Medulla oblongata (tissue), 1 donor: ENCODE data around the gene CRIP1.

Source experiments
- DNase-seq: peaks from one replicate; pipeline ENCODE4 v3.0.0-alpha.2; 2015; ENCODE audit errors: extremely low spot score

CRIP1 gene

DNA sequence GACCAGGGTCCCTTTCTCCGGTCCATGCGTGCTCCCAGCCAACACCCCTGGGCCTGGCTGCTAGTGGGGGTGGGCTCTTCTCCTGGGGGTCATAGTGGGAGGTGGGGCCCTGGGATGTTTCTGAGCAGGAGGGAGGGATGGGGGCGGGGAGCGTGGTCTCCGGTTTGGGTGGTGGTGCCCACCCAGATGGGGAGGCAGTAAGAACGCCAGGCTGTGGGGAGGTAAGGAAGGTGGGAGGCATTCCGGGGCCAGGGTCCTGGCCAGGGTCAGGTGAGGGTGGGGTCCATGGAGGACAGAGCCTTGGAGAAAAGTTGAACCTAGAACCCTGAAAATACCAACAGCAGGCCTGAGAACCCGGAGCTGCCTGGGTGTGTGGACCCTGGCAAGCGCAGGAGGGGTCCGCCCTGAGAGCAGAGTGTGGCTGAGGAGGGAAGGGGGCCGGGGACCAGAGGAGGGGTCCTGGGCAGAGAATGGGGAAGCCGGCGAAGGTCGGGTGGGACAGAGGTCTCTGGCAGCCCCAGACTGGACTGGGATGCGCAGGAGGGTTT lies 6.4 kb upstream of the CRIP1 start:
- no peak for DNase-seq

DNA sequence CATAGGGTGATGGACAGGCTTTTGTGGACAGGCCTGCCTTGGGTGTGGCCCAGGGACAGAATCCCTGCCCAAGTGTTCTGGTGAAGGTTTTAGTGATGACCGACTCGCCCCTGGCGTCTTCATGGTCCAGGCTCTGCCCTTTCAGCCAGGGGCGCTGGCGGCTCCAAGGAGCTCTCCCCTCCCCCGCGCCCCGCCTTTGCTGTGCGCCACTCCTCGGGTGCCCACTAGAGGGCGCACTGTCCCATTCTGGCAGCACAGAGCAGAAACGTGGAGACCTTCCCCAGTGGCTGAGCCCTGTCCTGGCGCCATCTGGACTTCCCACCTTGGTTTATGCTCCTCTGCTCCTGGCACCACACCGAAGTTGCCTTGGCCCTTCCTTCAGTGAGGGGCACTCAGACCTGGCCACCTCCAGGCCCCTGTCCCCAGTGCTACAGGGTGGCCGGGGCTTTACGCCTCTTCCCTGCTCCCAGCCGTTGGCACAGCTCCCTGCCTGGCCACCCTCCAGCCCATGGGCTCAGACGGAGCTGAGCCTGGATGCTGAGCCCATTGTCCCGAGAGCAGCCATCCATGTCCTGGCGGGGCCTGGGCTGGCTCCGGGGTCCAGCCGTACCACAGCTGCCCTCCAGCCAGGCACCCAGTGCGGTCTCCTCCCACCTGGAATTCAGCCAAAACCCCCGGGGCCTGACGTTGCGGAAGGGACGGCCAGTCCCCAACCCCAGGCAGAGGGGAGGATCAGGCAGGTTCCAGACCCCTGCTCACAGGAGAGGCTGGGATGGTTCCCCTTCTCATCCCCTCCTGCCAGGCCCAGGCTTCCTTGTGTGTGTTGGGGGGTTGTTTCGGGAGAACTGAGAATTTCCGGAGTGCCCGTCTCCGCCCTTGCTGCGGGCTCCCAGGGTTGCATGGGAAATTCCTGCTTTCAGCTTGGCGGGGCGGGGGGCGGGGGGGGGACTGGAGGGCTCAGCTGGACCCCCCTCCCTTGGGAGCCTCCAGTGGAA lies 5.6 kb upstream of the CRIP1 start:
- peak; percentile 92 for DNase-seq

DNA sequence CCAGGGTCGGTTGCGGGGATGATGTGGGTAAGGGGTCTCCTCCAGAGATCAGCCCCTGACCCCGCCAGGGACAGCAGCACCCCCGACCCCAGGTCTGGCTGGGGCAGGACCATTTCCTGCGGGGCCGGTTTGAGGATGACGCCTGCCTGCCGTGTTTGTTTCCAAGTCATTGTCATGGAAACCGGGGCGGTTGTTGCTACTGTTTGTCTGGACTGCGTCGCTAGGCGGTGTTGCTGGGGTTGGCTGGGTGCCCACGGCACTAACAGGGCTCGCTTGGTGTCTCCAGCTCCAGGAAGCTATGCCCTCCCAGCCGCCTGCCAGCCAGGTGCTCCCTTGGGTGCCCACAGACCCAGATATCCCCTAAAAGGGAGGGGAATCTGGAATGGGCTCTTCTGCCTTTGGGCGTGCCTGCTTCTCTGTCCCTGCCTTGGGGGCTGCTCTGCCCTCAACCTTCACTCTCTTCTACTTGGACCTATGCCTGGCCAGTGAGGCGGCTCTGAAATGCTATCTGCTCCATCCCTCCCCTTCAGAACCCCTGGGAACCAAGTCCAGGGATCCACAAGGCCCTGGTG lies 4.7 kb upstream of the CRIP1 start:
- peak; percentile 90 for DNase-seq

DNA sequence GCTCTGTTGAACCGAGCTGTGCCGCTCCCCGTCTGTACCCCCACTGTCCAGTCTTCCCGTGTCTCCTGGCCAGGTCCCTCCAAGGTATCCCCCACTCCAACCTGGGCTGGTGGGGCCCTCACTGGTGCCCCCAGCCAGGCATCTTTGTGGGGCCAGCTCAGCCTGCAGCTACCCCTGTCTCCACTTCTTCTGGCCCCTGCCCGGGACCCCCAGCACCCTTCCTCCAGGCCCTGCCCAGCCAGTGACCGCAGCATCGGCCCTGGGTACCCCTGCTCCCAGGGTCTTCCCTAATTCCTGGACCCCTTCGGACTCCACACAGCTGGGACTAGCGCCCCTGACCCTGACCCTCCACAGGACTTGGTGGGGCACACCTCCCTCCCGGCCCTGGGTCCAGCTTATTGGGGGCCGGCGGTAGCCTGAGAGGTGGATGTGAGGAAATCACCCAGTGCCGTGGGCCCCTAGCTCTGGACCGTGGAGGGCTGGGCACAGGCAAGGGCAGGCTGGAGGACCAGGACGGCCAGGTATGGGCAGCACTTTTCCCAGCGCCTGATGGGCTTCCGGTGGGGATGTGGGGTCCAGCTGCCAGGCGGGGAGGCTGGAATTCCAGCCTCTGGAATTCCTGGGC lies 4.1 kb upstream of the CRIP1 start:
- no peak for DNase-seq

DNA sequence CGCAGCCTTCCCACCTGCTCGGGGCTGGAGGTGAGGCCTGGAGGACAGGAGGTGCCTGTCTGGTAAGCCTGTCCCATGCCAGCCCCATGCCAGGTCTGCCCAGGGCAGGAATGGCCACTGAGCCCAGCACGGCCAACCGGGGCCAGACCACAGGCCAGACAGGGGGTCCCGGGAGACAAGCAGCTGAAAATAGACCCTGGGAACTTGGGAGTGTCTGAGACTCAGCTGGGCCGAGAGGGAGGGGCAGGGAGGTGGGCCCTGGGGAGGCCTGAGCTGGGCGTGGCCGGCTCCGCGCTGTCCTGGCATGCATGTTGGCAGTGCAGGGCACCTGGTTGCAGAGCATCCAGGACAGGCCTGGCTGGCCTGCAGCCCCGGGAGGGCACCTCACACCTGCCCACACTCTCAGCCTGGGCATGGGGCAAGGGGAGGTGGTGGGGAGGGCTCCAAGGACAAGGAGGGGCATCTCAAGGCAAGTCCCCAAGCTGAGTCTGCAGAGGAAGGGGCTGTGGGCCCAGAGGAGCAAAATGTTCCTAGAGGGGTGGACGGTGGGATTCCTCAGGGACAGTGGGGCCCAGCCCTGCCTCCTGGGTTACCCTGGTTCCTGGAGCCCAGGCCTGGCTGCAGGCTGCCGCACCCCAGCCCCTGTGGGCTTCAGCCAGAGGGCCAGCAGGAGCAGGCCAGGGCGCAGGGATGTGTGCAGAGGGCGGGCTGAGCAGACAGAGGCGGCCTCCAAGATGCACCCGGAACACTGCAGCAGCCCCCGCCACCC lies 3.2 kb upstream of the CRIP1 start:
- no peak for DNase-seq

GRCh38 chr14:105484069-105484996 lies 2.4 kb upstream of the CRIP1 start:
- no peak for DNase-seq

DNA sequence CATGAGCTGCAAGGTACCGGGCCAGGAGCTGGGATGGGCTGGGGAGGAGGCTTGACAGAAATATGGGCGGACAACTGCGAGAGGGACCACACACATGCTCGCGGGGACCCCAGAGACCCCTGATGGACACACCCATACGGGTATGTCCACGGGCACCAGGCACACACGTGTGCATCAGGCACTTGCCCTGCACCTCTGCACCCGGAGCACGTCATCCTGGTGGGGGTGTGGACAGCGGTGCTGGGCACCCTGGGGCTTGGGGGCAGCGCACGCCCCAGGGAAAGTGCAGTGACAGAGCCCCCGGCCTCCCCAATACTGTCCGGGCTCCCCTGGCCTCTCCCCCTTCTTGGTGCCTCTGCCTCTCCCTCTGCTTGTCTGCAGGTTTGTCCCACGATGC lies 1.7 kb upstream of the CRIP1 start:
- no peak for DNase-seq

GRCh38 chr14:105485739-105486162 lies 935 bp upstream of the CRIP1 start:
- DNase-seq, result no peak

GRCh38 chr14:105486974-105487448 lies 325 bp downstream of the CRIP1 start:
- no peak for DNase-seq

- no peak for DNase-seq
These were observed 831 bp downstream of the CRIP1 start for GRCh38 chr14:105487449-105487985.

DNA sequence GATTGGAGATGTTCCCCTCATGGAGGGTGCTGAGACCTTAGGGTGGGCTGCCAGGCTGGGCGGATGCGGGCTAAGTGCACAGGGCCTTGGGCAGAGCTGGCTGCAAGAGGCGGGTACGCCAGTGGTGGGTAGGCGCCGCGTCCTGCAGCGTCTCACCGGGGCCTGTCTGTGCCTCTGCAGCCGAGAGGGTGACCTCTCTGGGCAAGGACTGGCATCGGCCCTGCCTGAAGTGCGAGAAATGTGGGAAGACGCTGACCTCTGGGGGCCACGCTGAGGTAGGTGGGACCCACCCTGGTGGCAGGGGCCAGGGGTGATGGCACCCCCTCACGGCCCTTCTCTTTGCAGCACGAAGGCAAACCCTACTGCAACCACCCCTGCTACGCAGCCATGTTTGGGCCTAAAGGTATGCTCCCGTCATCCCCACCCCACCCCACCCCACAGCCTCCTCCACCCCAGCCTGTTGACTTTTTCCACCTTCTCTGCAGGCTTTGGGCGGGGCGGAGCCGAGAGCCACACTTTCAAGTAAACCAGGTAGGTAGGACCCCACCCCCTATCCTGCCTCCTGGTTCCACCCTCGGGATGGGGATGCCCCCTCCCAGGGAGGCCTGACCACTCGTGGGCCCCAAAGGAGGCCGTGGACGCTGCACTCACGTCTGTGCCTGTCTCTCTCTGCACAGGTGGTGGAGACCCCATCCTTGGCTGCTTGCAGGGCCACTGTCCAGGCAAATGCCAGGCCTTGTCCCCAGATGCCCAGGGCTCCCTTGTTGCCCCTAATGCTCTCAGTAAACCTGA lies 1.5 kb downstream of the CRIP1 start:
- DNase-seq, result no peak

GRCh38 chr14:105488781-105489541 lies 2.3 kb downstream of the CRIP1 start:
- DNase-seq, result no peak

DNA sequence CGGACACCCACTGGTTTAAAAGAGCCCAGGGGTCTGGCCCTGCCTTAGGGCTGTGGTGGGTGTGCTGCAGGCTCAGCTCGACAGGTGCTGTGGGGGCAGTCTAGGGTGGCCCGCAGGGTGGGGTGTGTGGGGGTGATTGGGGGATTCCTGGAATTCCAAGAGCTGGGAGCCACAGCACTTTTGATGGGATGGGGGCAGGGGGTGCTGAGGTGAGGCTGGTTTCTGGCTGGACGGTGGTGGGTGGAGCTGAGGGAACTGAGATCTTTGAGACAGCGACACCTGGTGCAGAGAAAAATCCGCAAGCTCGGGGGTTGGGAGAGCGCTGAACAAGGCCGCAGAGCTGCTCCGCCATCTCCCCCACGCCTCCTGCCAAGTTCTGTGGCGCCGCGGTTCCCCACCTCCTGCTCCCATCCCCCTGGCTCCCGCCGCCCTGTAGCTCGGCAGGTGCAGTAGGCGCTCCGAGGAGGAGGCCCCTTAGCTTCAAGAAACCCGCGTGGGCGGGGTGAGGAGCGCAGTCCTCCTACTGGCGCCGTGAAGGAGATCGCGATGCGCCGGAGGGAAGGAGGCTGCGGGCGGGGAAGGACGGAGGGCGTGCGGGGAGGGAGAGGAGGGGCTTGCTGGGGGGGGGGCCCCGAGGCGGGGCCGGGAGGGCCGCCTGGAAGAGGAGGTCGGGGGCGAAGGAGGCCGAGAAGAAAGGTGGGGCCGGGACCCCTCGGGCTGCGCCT lies 3.0 kb downstream of the CRIP1 start:
- peak; percentile 85 for DNase-seq

GRCh38 chr14:105490267-105490571 lies 3.5 kb downstream of the CRIP1 start:
- DNase-seq, result no peak

DNA sequence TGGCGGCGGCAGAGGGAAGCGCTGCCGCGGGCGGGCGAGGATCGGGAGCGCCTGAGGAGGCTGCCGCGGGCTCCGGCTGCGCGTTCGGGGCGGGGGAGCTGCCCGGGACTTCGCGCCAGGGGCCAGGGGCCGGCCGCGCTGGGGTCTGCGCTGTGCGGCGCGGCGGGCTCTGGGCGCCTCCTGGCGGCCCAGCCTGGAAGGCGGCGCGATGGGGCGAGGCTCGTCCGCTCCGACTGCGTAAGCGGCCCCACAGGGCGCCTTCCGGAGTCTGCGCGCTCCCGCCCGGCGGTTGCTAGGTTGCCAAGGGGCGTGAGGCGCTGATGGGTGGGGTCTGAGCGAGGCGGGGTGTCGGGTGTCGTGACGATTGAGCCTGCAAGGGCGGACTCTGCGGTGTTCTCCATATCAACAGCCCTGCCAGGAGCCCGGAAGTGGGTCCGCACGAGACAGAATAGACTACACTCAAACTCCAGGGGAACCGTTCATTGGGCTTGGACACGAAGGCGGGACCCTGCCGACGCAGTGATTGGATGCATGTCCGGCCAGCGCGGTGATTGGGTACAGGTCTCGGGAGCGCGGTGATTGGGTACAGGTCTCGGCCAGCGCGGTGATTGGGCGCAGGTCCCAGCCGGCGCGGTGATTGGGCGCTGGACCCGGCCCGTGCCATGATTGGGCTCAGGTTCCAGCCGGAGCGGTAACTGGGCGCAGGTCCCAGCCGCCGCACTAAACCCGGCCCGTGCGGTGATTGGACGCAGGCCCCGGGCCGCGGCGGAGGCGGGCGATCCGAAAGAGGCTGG lies 4.1 kb downstream of the CRIP1 start, which contains the start of gene TEDC1:
TEDC1 (plus strand) TSS at position 675 of the 794 bp plus-strand sequence. CDS start 130 bp downstream, outside the sequence.
- peak; percentile 100 for DNase-seq

- peak; percentile 55 for DNase-seq
These were observed 4.8 kb downstream of the CRIP1 start for GRCh38 chr14:105491366-105491973.
